Smooth muscle cell of the umbilical artery (primary cell): ENCODE measurements around the gene MED1. TPM values are rescaled to one million over a fixed set of nuclear protein-coding genes. Genes with fewer than 3 reads are reported as not detected.

Experiments used
- total RNA-seq: library from RNA; depleted of rRNA; stranded (reverse); fragments of >200 nt; gene quantifications from 2 replicates; pipeline ENCODE4 v1.2.3, GENCODE V29; 2014

MED1 gene, protein sequence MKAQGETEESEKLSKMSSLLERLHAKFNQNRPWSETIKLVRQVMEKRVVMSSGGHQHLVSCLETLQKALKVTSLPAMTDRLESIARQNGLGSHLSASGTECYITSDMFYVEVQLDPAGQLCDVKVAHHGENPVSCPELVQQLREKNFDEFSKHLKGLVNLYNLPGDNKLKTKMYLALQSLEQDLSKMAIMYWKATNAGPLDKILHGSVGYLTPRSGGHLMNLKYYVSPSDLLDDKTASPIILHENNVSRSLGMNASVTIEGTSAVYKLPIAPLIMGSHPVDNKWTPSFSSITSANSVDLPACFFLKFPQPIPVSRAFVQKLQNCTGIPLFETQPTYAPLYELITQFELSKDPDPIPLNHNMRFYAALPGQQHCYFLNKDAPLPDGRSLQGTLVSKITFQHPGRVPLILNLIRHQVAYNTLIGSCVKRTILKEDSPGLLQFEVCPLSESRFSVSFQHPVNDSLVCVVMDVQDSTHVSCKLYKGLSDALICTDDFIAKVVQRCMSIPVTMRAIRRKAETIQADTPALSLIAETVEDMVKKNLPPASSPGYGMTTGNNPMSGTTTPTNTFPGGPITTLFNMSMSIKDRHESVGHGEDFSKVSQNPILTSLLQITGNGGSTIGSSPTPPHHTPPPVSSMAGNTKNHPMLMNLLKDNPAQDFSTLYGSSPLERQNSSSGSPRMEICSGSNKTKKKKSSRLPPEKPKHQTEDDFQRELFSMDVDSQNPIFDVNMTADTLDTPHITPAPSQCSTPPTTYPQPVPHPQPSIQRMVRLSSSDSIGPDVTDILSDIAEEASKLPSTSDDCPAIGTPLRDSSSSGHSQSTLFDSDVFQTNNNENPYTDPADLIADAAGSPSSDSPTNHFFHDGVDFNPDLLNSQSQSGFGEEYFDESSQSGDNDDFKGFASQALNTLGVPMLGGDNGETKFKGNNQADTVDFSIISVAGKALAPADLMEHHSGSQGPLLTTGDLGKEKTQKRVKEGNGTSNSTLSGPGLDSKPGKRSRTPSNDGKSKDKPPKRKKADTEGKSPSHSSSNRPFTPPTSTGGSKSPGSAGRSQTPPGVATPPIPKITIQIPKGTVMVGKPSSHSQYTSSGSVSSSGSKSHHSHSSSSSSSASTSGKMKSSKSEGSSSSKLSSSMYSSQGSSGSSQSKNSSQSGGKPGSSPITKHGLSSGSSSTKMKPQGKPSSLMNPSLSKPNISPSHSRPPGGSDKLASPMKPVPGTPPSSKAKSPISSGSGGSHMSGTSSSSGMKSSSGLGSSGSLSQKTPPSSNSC (N-terminal part only)
- 19.3 and 26.7 TPM in 2 replicates for total RNA-seq

DNA sequence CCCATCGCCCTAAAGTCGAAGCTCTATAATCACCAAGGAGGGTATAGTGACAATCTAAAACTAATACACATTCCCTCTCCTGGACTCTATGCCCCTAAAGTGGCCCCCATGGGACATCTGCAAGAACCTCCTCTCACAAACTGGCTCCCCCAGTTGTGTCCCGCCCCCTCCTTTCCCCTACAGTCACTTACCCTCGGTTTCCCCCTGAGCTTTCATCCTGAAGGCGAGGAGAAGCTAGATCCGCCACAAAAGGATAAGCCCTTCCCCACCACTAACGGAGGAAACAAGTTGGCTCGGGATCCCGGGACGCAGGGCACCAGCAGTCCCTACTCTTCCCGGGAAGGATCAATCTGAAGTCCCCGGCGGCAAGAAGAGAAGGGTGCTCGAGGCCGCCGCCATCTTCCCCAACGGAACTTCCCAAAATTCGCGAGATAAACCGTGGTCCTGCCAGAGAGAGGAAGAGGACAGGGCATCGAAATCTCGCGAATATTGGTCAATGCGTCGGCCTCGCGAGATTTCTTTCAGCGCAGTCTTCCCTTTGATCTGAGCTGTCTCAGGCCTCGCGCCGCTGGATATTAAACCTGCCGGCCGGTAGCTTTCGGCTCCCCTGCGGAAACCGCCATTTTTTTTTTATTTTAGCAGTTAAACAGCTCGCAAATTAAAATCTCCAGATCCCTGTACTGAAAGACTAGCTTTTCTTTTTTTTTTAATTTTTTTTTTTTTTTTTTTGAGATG, at the start of gene MED1:
TSS of gene MED1 (minus strand) at position 417 of the 735 bp plus-strand sequence. CDS start at position 216, 201 bp downstream.

DNA sequence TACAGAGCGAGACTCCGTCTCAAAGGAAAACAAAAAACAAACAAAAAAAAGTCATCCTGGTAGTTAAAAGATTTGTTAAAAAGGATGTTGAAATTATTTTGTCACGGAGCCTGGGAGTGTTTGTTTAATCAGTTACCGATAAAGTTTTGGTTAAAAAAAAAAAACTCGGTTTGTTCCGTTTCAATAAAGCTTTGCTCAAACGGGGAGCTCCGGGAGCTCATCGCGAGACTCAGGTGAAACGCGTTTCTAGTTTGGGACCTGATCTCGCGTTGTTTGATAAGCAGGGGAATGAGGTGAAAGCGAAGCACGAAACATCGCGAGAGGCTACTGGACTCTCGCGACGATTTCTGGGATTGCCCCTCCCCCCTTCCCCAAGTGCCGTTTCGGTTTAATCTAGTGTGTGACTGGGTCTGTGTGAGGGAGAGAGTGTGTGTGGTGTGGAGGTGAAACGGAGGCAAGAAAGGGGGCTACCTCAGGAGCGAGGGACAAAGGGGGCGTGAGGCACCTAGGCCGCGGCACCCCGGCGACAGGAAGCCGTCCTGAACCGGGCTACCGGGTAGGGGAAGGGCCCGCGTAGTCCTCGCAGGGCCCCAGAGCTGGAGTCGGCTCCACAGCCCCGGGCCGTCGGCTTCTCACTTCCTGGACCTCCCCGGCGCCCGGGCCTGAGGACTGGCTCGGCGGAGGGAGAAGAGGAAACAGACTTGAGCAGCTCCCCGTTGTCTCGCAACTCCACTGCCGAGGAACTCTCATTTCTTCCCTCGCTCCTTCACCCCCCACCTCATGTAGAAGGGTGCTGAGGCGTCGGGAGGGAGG, 10.3 kb upstream of the MED1 start, which contains the start of gene CDK12:
TSS of gene CDK12 (plus strand) at position 374 of the 813 bp plus-strand sequence. CDS start 586 bp downstream, outside the sequence.

DNA sequence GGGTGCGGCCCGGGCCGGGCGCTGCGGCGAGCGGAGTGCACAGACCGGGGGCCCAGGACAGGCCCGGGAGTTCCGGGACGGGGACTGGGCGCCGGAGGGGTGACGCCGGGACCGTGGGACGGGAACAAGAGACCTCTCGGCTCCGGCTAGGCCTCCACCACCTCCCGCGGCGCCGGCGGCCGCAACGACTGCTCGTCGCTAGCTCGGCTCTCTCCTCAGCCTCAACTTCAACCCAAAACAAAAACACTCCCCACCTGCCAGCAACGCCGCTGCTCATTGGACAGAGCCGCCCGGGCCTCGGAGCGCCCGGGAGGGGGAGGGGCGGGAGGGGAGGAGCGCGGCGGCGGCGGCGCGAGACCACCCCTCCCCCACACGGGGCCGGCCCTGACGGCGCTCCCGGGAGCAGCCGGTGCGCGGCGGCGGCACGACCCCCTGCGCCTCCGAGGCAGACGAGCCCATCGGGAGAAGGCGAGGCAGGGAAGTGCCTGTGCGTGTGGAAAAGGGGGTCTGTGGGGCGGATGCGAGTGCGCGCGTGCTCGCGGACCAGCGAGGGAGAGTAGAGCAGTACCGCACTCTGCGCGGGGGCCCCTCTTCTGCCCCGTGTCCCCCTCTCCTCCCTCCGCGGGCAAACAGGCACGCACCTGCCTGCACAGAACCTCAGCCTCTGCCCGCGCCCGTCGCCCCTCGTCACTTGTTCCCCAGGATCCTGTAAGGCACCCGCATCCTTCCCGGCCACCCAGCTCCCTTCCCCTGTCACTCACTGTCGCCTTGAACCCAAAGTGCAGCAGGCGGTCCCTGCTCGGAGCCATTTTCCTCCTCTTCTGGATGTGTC, 49.4 kb downstream of the MED1 start, which contains the start of gene FBXL20:
TSS of gene FBXL20 (minus strand) at position 215 of the 832 bp plus-strand sequence. CDS start 224 bp downstream, outside the sequence.

Other genes starting within 250 kb of the MED1 start
- gene STAC2, start 225.3 kb downstream of the MED1 start, total RNA-seq: under 0.01 TPM in 1 of 2 replicates, not detected in the other
- gene FBXL20, start 49.6 kb downstream of the MED1 start, total RNA-seq: 14.2 and 15.4 TPM in 2 replicates
- gene CDK12, start 10.2 kb upstream of the MED1 start, total RNA-seq: 22.0 and 33.1 TPM in 2 replicates
- gene NEUROD2, start 156.7 kb upstream of the MED1 start, total RNA-seq: not detected in 2 replicates
- gene PPP1R1B, start 175.7 kb upstream of the MED1 start, total RNA-seq: not detected in 2 replicates
- 27.0 and 34.9 TPM in 2 replicates for gene STARD3, start 185.9 kb upstream of the MED1 start, total RNA-seq
- gene TCAP, start 214.1 kb upstream of the MED1 start, total RNA-seq: 0.30 and 0.60 TPM in 2 replicates
- gene PNMT, start 217.2 kb upstream of the MED1 start, total RNA-seq: not detected in 2 replicates
- 6.9 and 11.0 TPM in 2 replicates for gene PGAP3, start 236.8 kb upstream of the MED1 start, total RNA-seq
- 37.4 and 48.8 TPM in 2 replicates for gene ERBB2, start 248.8 kb upstream of the MED1 start, total RNA-seq